Sigmoid colon (tissue), 4 donors: ENCODE results near the gene TTLL3.

Experiments
- EP300 ChIP-seq, 4 donors: sonication (generic); formaldehyde crosslinking; IDR thresholded peaks; one replicate each; pipeline ENCODE4 v1.6.1; 2017; ENCODE audit warnings: antibody characterized with exemption in 4 of 4
- TF ChIP-seq, protein P1 (sequence below), 4 experiments: fragments of 450-650 bp in 3 of 4; fragments of 200-600 bp in 1 of 4; IDR thresholded peaks; one replicate each; pipeline ENCODE4 v1.5.1; 2016 to 2019; ENCODE audit warnings: antibody characterized with exemption in 4 of 4, mild to moderate bottlenecking in 3 of 4, moderate library complexity in 2 of 4

GRCh38 chr3:9817436-9817835, 7.4 kb downstream of the TTLL3 start:
- TF ChIP-seq, protein P1, sequence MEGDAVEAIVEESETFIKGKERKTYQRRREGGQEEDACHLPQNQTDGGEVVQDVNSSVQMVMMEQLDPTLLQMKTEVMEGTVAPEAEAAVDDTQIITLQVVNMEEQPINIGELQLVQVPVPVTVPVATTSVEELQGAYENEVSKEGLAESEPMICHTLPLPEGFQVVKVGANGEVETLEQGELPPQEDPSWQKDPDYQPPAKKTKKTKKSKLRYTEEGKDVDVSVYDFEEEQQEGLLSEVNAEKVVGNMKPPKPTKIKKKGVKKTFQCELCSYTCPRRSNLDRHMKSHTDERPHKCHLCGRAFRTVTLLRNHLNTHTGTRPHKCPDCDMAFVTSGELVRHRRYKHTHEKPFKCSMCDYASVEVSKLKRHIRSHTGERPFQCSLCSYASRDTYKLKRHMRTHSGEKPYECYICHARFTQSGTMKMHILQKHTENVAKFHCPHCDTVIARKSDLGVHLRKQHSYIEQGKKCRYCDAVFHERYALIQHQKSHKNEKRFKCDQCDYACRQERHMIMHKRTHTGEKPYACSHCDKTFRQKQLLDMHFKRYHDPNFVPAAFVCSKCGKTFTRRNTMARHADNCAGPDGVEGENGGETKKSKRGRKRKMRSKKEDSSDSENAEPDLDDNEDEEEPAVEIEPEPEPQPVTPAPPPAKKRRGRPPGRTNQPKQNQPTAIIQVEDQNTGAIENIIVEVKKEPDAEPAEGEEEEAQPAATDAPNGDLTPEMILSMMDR (IDR thresholded peaks at IDR 0.05), result no peak
- no peak for TF ChIP-seq EP300 (IDR thresholded peaks at IDR 0.05)
